ENCODE data around the gene IGSF9B.
A peak's percentile ranks its signal among the peaks of the same experiment; 100 is the strongest.

DNA sequence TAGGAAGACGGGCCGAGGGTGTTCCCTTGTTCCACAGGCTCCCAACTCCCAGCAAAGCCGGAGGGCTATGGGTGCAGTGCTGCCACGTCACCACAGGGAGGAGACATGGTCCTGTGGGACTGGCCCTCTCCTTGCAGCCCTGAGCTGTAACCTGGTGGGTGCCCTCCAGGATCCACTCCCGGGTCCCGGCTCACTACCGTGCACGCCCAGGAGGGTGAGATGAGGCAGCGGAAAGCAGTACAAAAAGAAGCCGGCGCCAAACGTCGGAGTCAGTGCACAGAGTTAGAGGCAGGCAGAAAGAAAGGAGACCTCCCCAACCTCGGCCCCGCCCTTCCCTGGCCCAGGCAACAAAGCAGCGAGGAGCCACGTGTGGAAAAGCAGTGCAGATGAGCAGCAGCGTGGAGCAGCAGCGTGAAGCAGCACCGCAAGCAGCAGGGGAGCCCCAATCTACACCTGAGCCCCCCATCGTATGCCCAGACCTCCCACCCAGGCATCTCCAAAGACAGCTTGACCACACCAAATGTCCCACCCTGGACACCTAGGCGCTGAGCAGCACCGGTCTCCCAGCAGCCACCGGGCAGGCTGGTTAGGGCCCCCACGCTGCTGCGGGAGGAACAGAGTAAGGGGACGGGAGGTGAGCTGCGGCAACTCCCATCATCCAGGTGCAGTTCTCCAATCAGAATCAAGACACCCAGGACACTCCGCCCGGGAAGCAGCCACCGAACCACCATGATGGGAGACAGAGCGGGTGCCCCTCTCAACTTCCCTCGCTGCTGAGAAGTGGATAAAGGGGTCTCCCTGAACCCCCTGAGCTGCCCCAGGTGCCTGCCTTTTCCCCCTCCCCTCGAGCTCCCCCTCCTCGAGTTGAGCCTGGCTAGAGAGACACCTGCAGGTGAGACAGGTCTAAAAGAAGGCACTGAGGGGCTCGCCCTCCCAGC is 28.8 kb downstream of the IGSF9B start:
- TF ChIP-seq, protein P1, sequence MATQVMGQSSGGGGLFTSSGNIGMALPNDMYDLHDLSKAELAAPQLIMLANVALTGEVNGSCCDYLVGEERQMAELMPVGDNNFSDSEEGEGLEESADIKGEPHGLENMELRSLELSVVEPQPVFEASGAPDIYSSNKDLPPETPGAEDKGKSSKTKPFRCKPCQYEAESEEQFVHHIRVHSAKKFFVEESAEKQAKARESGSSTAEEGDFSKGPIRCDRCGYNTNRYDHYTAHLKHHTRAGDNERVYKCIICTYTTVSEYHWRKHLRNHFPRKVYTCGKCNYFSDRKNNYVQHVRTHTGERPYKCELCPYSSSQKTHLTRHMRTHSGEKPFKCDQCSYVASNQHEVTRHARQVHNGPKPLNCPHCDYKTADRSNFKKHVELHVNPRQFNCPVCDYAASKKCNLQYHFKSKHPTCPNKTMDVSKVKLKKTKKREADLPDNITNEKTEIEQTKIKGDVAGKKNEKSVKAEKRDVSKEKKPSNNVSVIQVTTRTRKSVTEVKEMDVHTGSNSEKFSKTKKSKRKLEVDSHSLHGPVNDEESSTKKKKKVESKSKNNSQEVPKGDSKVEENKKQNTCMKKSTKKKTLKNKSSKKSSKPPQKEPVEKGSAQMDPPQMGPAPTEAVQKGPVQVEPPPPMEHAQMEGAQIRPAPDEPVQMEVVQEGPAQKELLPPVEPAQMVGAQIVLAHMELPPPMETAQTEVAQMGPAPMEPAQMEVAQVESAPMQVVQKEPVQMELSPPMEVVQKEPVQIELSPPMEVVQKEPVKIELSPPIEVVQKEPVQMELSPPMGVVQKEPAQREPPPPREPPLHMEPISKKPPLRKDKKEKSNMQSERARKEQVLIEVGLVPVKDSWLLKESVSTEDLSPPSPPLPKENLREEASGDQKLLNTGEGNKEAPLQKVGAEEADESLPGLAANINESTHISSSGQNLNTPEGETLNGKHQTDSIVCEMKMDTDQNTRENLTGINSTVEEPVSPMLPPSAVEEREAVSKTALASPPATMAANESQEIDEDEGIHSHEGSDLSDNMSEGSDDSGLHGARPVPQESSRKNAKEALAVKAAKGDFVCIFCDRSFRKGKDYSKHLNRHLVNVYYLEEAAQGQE (IDR thresholded peaks at IDR 0.05; ENCODE audit: borderline replicate concordance in 1 of 2, low read depth in 1 of 2, low read length in 2 of 2): no peak
- TF ChIP-seq, protein P2, sequence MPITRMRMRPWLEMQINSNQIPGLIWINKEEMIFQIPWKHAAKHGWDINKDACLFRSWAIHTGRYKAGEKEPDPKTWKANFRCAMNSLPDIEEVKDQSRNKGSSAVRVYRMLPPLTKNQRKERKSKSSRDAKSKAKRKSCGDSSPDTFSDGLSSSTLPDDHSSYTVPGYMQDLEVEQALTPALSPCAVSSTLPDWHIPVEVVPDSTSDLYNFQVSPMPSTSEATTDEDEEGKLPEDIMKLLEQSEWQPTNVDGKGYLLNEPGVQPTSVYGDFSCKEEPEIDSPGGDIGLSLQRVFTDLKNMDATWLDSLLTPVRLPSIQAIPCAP (CRISPR knock-in tag; IDR thresholded peaks at IDR 0.05; ENCODE audit: low read depth): no peak
- TF ChIP-seq CHD4 (IDR thresholded peaks at IDR 0.05; ENCODE audit: borderline replicate concordance, low read length) (no peak), ZNF547 (CRISPR knock-in tag; IDR thresholded peaks at IDR 0.05) (no peak), SNRNP70 (IDR thresholded peaks at IDR 0.05; ENCODE audit: low read depth, low read length) (no peak), NFE2L2 (IDR thresholded peaks at IDR 0.05; ENCODE audit: low read length) (no peak), ZBTB8A (CRISPR knock-in tag; IDR thresholded peaks at IDR 0.05; ENCODE audit: borderline replicate concordance, low read depth) (no peak), CEBPB (IDR thresholded peaks at IDR 0.05; ENCODE audit: borderline replicate concordance, low read depth, low read length) (no peak), NAIF1 (CRISPR knock-in tag; IDR thresholded peaks at IDR 0.05; ENCODE audit: borderline replicate concordance) (no peak), ZNF772 (CRISPR knock-in tag; IDR thresholded peaks at IDR 0.05) (no peak)
- TF ChIP-seq, protein P3, sequence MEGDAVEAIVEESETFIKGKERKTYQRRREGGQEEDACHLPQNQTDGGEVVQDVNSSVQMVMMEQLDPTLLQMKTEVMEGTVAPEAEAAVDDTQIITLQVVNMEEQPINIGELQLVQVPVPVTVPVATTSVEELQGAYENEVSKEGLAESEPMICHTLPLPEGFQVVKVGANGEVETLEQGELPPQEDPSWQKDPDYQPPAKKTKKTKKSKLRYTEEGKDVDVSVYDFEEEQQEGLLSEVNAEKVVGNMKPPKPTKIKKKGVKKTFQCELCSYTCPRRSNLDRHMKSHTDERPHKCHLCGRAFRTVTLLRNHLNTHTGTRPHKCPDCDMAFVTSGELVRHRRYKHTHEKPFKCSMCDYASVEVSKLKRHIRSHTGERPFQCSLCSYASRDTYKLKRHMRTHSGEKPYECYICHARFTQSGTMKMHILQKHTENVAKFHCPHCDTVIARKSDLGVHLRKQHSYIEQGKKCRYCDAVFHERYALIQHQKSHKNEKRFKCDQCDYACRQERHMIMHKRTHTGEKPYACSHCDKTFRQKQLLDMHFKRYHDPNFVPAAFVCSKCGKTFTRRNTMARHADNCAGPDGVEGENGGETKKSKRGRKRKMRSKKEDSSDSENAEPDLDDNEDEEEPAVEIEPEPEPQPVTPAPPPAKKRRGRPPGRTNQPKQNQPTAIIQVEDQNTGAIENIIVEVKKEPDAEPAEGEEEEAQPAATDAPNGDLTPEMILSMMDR (CRISPR knock-in tag; IDR thresholded peaks at IDR 0.05): peak; percentile 89
- TF ChIP-seq, protein P4, sequence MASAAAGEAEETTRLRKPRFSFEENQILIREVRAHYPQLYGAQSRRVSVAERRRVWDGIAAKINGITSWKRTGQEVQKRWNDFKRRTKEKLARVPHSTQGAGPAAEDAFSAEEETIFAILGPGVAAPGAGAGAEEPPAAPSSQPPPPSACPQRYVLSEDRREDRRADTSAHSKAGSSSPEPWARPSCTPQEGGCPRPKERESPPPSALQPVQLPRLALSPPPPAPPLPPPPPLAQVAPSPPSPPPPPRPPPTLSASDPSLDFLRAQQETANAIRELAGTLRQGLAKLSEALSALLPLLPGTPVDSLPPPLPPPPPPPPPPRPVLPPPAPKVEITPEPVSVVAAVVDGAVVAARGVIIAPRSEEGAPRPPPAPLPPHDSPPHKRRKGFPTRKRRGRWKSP (CRISPR knock-in tag; IDR thresholded peaks at IDR 0.05): no peak
- TF ChIP-seq, protein P5, sequence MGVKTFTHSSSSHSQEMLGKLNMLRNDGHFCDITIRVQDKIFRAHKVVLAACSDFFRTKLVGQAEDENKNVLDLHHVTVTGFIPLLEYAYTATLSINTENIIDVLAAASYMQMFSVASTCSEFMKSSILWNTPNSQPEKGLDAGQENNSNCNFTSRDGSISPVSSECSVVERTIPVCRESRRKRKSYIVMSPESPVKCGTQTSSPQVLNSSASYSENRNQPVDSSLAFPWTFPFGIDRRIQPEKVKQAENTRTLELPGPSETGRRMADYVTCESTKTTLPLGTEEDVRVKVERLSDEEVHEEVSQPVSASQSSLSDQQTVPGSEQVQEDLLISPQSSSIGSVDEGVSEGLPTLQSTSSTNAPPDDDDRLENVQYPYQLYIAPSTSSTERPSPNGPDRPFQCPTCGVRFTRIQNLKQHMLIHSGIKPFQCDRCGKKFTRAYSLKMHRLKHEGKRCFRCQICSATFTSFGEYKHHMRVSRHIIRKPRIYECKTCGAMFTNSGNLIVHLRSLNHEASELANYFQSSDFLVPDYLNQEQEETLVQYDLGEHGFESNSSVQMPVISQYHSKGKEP (CRISPR knock-in tag; IDR thresholded peaks at IDR 0.05): no peak
